SK-N-SH (cell line): Measurements from ENCODE around the gene IKBIP. TPM values are rescaled to one million over a fixed set of nuclear protein-coding genes. Genes with fewer than 3 reads are reported as not detected.
A peak's percentile ranks its signal among the peaks of the same experiment; 100 is the strongest.

Experiments
- CTCF ChIA-PET: fragments of 300-600, 350-600 bp; formaldehyde crosslinking; extraction: SDS; loops from one replicate; lab custom pipeline; 2021; lab: Yijun Ruan, JAX
- POLR2A ChIA-PET: fragments of 350-600 bp; sonication (Branson Sonifier 250); formaldehyde crosslinking; extraction: SDS; loops from one replicate; lab custom pipeline; 2020; ENCODE audit warnings: antibody characterized with exemption, inconsistent platforms; lab: Yijun Ruan, JAX
- DNase-seq: peaks from one replicate; pipeline ENCODE4 v3.0.0; 2012
- H2AFZ ChIP-seq: fragments of 200-600 bp; sonication (generic); 2 replicates; pipeline ENCODE4 v1.8.1; 2016; ENCODE audit warnings: antibody characterized with exemption, mild to moderate bottlenecking, low read depth
- H3F3A ChIP-seq: fragments of 200-600 bp; sonication (generic); replicated peaks from 2 replicates; pipeline ENCODE3; 2016; ENCODE audit warnings: antibody characterized with exemption, mild to moderate bottlenecking; ENCODE audit not compliant: insufficient read depth
- H3K27ac ChIP-seq, 2 experiments: fragments of 200-500 bp in 1 of 2; fragments of 200-600 bp in 1 of 2; sonication (Bioruptor generic) in 1 of 2; sonication (generic), shearing (Covaris generic) in 1 of 2; 2 replicates each; pipeline versions ENCODE4 v1.5.1 to v1.6.1; 2014 to 2016; ENCODE audit warnings: low read depth in 2 of 2, inconsistent platforms in 1 of 2, low read length in 1 of 2, mild to moderate bottlenecking in 1 of 2, mixed read lengths in 1 of 2
- H3K27me3 ChIP-seq: fragments of 200-600 bp; sonication (generic), shearing (Covaris generic); 2 replicates; pipeline ENCODE4 v1.6.1; 2016; ENCODE audit warnings: mixed run types; ENCODE audit not compliant: insufficient read depth
- H3K36me3 ChIP-seq, 2 experiments: fragments of 200-500 bp in 1 of 2; fragments of 200-600 bp in 1 of 2; sonication (Bioruptor generic) in 1 of 2; sonication (generic) in 1 of 2; replicated peaks in 1 of 2; 2 replicates each; pipeline versions ENCODE3 to v1.5.1; 2014 to 2016; ENCODE audit warnings: low read length in 1 of 2, mild to moderate bottlenecking in 1 of 2; ENCODE audit not compliant: insufficient read depth in 2 of 2, control insufficient read depth in 1 of 2
- H3K4me1 ChIP-seq, 2 experiments: fragments of 200-500 bp in 1 of 2; fragments of 200-600 bp in 1 of 2; sonication (Bioruptor generic) in 1 of 2; sonication (generic), shearing (Covaris generic) in 1 of 2; 2 replicates each; pipeline versions ENCODE4 v1.5.1 to v1.6.1; 2014 to 2016; ENCODE audit warnings: low read depth in 1 of 2, low read length in 1 of 2, mixed run types in 1 of 2; ENCODE audit not compliant: insufficient read depth in 2 of 2, control insufficient read depth in 1 of 2
- H3K4me2 ChIP-seq: fragments of 200-600 bp; sonication (generic), shearing (Covaris generic); 2 replicates; pipeline ENCODE4 v1.6.1; 2017; ENCODE audit warnings: mixed run types
- H3K4me3 ChIP-seq, 2 experiments: fragments of 200-500 bp in 1 of 2; fragments of 200-600 bp in 1 of 2; sonication (Bioruptor generic) in 1 of 2; sonication (generic), shearing (Covaris generic) in 1 of 2; 2 replicates each; pipeline versions ENCODE4 v1.5.1 to v1.8.1; 2014 to 2016; ENCODE audit warnings: low read depth in 2 of 2, inconsistent platforms in 1 of 2, low read length in 1 of 2, mild to moderate bottlenecking in 1 of 2, mixed read lengths in 1 of 2, moderate library complexity in 1 of 2
- H3K79me2 ChIP-seq: fragments of 200-600 bp; sonication (generic); 2 replicates; pipeline ENCODE4 v1.8.1; 2017; ENCODE audit warnings: mild to moderate bottlenecking; ENCODE audit not compliant: insufficient read depth
- H3K9ac ChIP-seq: fragments of 200-600 bp; sonication (generic); 2 replicates; pipeline ENCODE4 v1.6.1; 2017; ENCODE audit warnings: mixed run types
- H3K9me2 ChIP-seq: fragments of 200-600 bp; sonication (generic); 2 replicates; pipeline ENCODE4 v1.6.1; 2017; ENCODE audit warnings: mixed run types
- H3K9me3 ChIP-seq: fragments of 200-600 bp; sonication (generic); 2 replicates; pipeline ENCODE4 v1.6.1; 2017; ENCODE audit warnings: mixed run types, mild to moderate bottlenecking, moderate library complexity
- H4K20me1 ChIP-seq: fragments of 200-600 bp; sonication (generic); 2 replicates; pipeline ENCODE4 v1.6.1; 2017; ENCODE audit warnings: mild to moderate bottlenecking, mixed run types; ENCODE audit not compliant: insufficient read depth
- CTCF ChIP-seq: fragments of 200-600 bp; sonication (generic); IDR thresholded peaks from 2 replicates; pipeline ENCODE4 v1.6.1; 2017; ENCODE audit warnings: antibody characterized with exemption, mild to moderate bottlenecking, moderate library complexity
- EP300 ChIP-seq, 2 experiments: IDR thresholded peaks; 2 replicates each; pipeline versions ENCODE4 v1.4.0 to v1.6.1; 2012; ENCODE audit warnings: borderline replicate concordance in 1 of 2, low read depth in 1 of 2, low read length in 1 of 2
- FOSL2 ChIP-seq: IDR thresholded peaks from 2 replicates; pipeline ENCODE4 v1.4.0; 2012; ENCODE audit warnings: low read depth, mild to moderate bottlenecking, moderate library complexity, borderline replicate concordance
- GATA2 ChIP-seq: sonication (generic); formaldehyde crosslinking; IDR thresholded peaks from 2 replicates; pipeline ENCODE4 v1.5.0; 2020; ENCODE audit warnings: mild to moderate bottlenecking, missing genetic modification reagents
- IRF3 ChIP-seq: fragments of 150-350 bp; IDR thresholded peaks from 2 replicates; pipeline ENCODE4 v1.6.1; 2016; ENCODE audit warnings: mild to moderate bottlenecking, low read depth, low read length
- JUND ChIP-seq: IDR thresholded peaks from 2 replicates; pipeline ENCODE4 v1.4.0; 2012
- MEF2A ChIP-seq: IDR thresholded peaks from 2 replicates; pipeline ENCODE4 v1.4.0; 2012; ENCODE audit warnings: low read depth, borderline replicate concordance
- MXI1 ChIP-seq: IDR thresholded peaks from 2 replicates; pipeline ENCODE4 v1.6.1; 2012; ENCODE audit warnings: mild to moderate bottlenecking, low read depth, low read length, improper control_type of control experiment
- NFIC ChIP-seq: IDR thresholded peaks from 2 replicates; pipeline ENCODE4 v1.4.0; 2012; ENCODE audit warnings: borderline replicate concordance
- POLR2AphosphoS5 ChIP-seq: IDR thresholded peaks from 2 replicates; pipeline ENCODE4 v1.6.1; 2012; ENCODE audit warnings: low read depth, low read length
- RCOR1 ChIP-seq: fragments of 150-350 bp; IDR thresholded peaks from 2 replicates; pipeline ENCODE4 v1.6.1; 2017; ENCODE audit warnings: antibody characterized with exemption, low read length
- REST ChIP-seq: IDR thresholded peaks from 2 replicates; pipeline ENCODE4 v1.6.1; 2012; ENCODE audit warnings: mild to moderate bottlenecking, low read depth, low read length, moderate library complexity
- RFX5 ChIP-seq: IDR thresholded peaks from 2 replicates; pipeline ENCODE4 v1.6.1; 2012; ENCODE audit warnings: mild to moderate bottlenecking, improper control_type of control experiment, low read length
- RXRA ChIP-seq: IDR thresholded peaks from 2 replicates; pipeline ENCODE4 v1.4.0; 2012; ENCODE audit warnings: low read depth, mild to moderate bottlenecking, borderline replicate concordance
- SIN3A ChIP-seq: IDR thresholded peaks from 2 replicates; pipeline ENCODE4 v1.6.1; 2012; ENCODE audit warnings: low read depth, mild to moderate bottlenecking, low read length, moderate library complexity, borderline replicate concordance
- SMC3 ChIP-seq: IDR thresholded peaks from 2 replicates; pipeline ENCODE4 v1.6.1; 2012; ENCODE audit warnings: low read depth, low read length, improper control_type of control experiment
- TAF1 ChIP-seq: IDR thresholded peaks from 2 replicates; pipeline ENCODE4 v1.6.1; 2012; ENCODE audit warnings: low read depth, mild to moderate bottlenecking, low read length, moderate library complexity, borderline replicate concordance
- ZBTB33 ChIP-seq: IDR thresholded peaks from 2 replicates; pipeline ENCODE4 v1.4.0; 2012; ENCODE audit warnings: low read depth, borderline replicate concordance
- polyA plus RNA-seq, 3 experiments: library from polyadenylated mRNA; depleted of rRNA; stranded (reverse); fragments of >200 nt; gene quantifications; 2 replicates each; pipeline ENCODE4 v1.2.3, GENCODE V29; 2012

Gene IKBIP
- polyA plus RNA-seq, 1 of the 3 experiments (the other 2 are of a cell fraction) = 25.2 TPM

DNA sequence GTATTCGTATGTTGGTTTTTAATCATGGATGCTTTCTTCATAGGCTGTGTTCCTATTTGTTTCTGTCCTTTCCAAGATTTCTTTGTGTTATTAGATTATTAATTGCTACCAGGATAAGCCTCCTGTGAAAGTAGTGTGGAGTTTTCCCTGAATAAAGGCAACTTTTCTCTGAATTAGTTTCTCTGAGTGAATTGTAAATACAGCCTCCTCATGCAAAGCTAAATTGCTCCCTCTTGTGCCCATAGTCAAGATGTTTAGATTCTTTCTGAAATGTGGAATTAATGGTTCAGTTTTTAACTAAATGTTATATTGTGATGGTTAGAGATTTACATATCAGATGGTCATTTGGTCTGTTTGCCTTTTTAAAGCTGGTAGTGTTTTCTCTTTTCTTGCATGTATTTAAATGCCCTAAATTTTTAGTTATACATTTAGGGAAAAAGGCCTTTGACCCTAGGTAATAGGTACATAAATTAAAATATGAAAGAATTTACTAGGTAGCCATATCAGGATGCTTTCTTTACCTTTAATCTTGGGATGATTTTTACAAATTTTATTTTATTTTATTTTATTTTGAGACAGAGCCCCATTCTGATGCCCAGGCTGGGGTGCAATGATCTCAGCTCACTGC lies 9.4 kb upstream of the IKBIP start (continued):
- TF ChIP-seq ZBTB33 (no peak), RFX5 (0 out of 2 replicates have a peak, but pooled peaks have one; percentile 25), RXRA (no peak), EP300 (IDR thresholded peaks at IDR 0.05; ENCODE audit: borderline replicate concordance in 1 of 2, low read depth in 1 of 2, low read length in 1 of 2) (no peak), POLR2AphosphoS5 (no peak)

DNA sequence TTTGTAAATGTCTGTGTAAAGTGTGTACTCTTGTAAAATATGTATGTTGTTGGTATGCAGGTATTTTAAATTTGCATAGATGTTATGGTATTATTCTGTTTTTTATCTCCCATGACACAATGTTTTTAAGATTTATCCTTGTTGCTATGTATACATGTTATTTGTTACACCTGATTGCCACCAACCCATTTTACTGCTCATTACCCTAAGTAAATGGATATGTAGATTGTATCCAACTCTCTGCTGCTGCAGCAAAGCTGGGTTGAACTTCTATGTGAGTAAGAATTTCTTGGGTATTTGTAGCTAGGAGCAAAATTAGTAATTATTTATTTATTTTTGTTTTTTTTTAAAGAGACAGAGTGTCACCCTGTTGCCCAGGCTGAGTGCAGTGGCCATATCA lies 6.7 kb upstream of the IKBIP start:
- H3K9me3 ChIP-seq = no peaks in the 10 kb centered on the region
- CTCF ChIA-PET = interaction anchor here (0.9 to 3.7 kb wide), 2 partner anchors 85 to 99 kb away, joined by 3 to 16 read pairs; no protein-coding TSS in a partner anchor
- peaks cover 0 to 6% of the 10 kb centered on the region in 2 experiments; a peak in 1 of 4 replicates for H3K4me1 ChIP-seq
- peaks cover 22 to 52% of the 10 kb centered on the region in 2 experiments for H3K36me3 ChIP-seq
- DNase-seq = no peak
- H3K4me3 ChIP-seq = no peak overlapping the region
- no peak overlapping the region for H3K27ac ChIP-seq
- no peak overlapping the region for H2AFZ ChIP-seq
- H3K27me3 ChIP-seq = no peaks in the 10 kb centered on the region
- H3K9me2 ChIP-seq = no peaks in the 10 kb centered on the region
- H4K20me1 ChIP-seq = peaks cover 10% of the 10 kb centered on the region; the same call in 1 of the 2 replicates
- TF ChIP-seq JUND (no peak), CTCF (no peak), NFIC (no peak), SIN3A (no peak), RXRA (no peak), TAF1 (no peak), REST (no peak), FOSL2 (no peak), RFX5 (no peak), IRF3 (no peak), MXI1 (no peak), POLR2AphosphoS5 (no peak), GATA2 (CRISPR knock-in tag) (no peak), RCOR1 (no peak), MEF2A (no peak), ZBTB33 (no peak), SMC3 (no peak)
- POLR2A ChIA-PET = no interaction called here
- no peak overlapping the region for H3K4me2 ChIP-seq
- no peak overlapping the region for H3K9ac ChIP-seq
- peaks cover 12% of the 10 kb centered on the region for H3F3A ChIP-seq
- peaks cover 67% of the 10 kb centered on the region for H3K79me2 ChIP-seq
